ENCODE results near the gene GPATCH8. TPM values are rescaled to one million over a fixed set of nuclear protein-coding genes. Genes with fewer than 3 reads are reported as not detected.

The GPATCH8 gene
- total and polyA plus RNA-seq, 2 of the 8 experiments (the other 6 are each of a cell fraction or from before 2014, with no cell fraction given), result 20.5 to 58.1 TPM

DNA sequence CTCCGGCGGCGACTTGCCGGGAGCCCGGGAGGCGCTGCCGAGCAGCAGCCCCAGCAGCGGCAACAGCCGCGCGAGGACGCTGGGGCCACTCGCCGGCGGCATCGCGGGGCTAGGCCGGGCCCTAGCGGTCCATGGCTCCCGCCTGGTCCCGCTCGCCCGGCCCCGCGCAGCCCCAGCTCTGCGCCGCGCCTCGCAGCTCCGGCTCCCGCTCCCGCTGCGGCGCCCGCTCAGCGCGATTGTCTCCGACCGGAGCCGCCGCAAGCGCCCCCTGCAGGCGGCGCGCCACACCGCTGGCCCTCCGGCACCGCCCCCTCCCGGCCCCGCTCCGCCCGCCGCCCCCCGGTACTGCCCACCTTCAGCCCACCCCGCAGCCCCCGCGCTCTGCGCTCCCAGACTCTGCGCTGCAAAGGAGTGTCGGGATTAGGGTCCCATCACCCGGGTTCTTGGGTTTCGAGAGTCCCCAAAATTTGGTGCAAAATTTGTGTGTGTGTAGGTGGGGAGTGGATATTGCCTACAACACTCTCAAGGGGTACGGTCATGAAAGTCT is 139.5 kb downstream of the GPATCH8 start, which contains the start of gene FAM171A2 (continued):
- TF ChIP-seq TAF1 (IDR thresholded peaks at IDR 0.05; ENCODE audit: low read depth, low read length) (peak; percentile 53; the same call in 1 of the 2 replicates), CEBPB (IDR thresholded peaks at IDR 0.05; ENCODE audit: low read depth, low read length) (no peak), POLR2A (IDR thresholded peaks at IDR 0.05; ENCODE audit: control extremely low read depth in 1 of 2, low read depth in 2 of 2, low read length in 2 of 2) (peak; percentile 43 to 44; a peak in 2 of 3 replicates), CREB1 (IDR thresholded peaks at IDR 0.05) (peak; percentile 31; the same call in 1 of the 2 replicates), RAD21 (IDR thresholded peaks at IDR 0.05 in 1 of 2, conservative IDR thresholded peaks at IDR 0.05 in 1 of 2; ENCODE audit: low read depth in 2 of 2, low read length in 2 of 2) (peak in 1 of 2 experiments; percentile 34; a peak in 2 of 4 replicates), ZNF274 (IDR thresholded peaks at IDR 0.05; ENCODE audit: borderline replicate concordance, extremely low read depth, low read length) (no peak), EP300 (IDR thresholded peaks at IDR 0.05; ENCODE audit: borderline replicate concordance in 1 of 2, low read depth in 2 of 2, low read length in 2 of 2) (no peak), EGR1 (IDR thresholded peaks at IDR 0.05; ENCODE audit: borderline replicate concordance, low read depth, low read length) (no peak), SIN3A (conservative IDR thresholded peaks at IDR 0.05 in 1 of 2, IDR thresholded peaks at IDR 0.05 in 1 of 2; ENCODE audit: low read depth in 1 of 2, low read length in 2 of 2) (no peak; a peak in 1 of 4 replicates), FOSL1 (IDR thresholded peaks at IDR 0.05; ENCODE audit: insufficient read depth, low read depth, low read length) (0 out of 2 replicates have a peak, but pooled peaks have one; percentile 17), PHF8 (conservative IDR thresholded peaks at IDR 0.05; ENCODE audit: low read depth, low read length) (0 out of 2 replicates have a peak, but pooled peaks have one; percentile 20), TCF12 (IDR thresholded peaks at IDR 0.05; ENCODE audit: low read depth, low read length) (peak; percentile 63; the same call in 1 of the 2 replicates), JUND (IDR thresholded peaks at IDR 0.05; ENCODE audit: low read length) (no peak), POLR2AphosphoS5 (IDR thresholded peaks at IDR 0.05; ENCODE audit: low read depth, low read length) (peak; percentile 32; the same call in 1 of the 2 replicates), HDAC2 (IDR thresholded peaks at IDR 0.05; ENCODE audit: borderline replicate concordance in 1 of 2, low read depth in 2 of 2, low read length in 2 of 2) (no peak)
- TF ChIP-seq, protein P1, sequence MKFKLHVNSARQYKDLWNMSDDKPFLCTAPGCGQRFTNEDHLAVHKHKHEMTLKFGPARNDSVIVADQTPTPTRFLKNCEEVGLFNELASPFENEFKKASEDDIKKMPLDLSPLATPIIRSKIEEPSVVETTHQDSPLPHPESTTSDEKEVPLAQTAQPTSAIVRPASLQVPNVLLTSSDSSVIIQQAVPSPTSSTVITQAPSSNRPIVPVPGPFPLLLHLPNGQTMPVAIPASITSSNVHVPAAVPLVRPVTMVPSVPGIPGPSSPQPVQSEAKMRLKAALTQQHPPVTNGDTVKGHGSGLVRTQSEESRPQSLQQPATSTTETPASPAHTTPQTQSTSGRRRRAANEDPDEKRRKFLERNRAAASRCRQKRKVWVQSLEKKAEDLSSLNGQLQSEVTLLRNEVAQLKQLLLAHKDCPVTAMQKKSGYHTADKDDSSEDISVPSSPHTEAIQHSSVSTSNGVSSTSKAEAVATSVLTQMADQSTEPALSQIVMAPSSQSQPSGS (IDR thresholded peaks at IDR 0.05; ENCODE audit: low read length), result no peak

Data from H1 (cell line).